ENCODE measurements around the gene CFAP97D1. TPM values are rescaled to one million over a fixed set of nuclear protein-coding genes. Genes with fewer than 3 reads are reported as not detected.
A peak's percentile ranks its signal among the peaks of the same experiment; 100 is the strongest.

The CFAP97D1 gene
- total RNA-seq, 1 donor from 2014 or later = not detected

DNA sequence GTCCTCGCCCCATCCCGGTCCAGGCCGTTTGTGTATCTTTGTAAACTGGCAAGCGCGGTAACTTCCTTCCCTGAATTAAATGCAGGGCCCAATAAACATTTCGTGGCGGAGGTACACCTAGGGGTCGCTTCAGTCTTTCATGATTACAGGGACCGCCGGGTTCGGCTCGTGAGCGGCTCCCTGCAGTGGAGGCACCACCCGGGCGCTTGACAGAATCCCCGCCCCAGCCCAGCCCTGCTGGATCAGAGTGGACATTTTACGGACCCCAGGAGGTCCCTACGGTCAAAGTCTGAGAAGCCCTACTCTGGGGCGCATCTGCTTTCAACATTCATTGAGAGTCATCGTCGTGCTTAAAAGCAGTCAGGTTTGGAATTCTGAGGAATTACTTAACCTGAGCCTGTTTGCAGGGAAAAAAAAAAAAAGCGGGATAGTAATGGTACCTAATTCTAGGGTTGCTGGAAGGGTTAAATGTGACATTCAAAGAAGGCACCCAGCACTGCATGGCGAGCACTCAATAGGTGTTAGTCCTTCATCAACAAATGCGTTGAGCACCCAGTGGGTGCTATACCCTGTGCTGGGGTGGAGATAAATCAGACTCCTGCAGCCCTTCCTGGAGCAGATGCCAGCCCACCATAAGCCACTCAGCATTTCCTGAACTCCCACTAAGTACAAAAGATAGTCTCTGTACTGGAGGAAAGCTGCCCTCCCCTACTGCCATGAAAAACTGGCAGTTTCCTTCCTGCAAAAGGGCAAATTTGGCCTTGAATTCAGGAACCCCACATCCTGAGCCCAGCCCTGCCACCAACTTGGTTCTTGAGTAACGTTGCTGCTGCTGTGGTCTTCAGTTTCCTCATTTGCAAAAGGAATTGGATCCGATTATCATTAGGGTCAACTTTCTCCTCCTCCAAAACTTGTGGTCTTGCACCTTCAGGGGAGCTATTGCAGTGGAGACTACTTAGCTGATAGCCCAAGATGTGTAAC is 800 bp upstream of the CFAP97D1 start:
- Histone ChIP-seq H3K27me3 (no peaks in the 10 kb centered on the region), H3K4me1 (peaks cover 40% of the 10 kb centered on the region), H3K9me3 (no peaks in the 10 kb centered on the region), H3K27ac (peak overlapping the region; percentile 100), H3K36me3 (peaks cover 4% of the 10 kb centered on the region), H3K4me3 (peak overlapping the region; percentile 99)
- TF ChIP-seq, protein P1, sequence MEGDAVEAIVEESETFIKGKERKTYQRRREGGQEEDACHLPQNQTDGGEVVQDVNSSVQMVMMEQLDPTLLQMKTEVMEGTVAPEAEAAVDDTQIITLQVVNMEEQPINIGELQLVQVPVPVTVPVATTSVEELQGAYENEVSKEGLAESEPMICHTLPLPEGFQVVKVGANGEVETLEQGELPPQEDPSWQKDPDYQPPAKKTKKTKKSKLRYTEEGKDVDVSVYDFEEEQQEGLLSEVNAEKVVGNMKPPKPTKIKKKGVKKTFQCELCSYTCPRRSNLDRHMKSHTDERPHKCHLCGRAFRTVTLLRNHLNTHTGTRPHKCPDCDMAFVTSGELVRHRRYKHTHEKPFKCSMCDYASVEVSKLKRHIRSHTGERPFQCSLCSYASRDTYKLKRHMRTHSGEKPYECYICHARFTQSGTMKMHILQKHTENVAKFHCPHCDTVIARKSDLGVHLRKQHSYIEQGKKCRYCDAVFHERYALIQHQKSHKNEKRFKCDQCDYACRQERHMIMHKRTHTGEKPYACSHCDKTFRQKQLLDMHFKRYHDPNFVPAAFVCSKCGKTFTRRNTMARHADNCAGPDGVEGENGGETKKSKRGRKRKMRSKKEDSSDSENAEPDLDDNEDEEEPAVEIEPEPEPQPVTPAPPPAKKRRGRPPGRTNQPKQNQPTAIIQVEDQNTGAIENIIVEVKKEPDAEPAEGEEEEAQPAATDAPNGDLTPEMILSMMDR (IDR thresholded peaks at IDR 0.05) = no peak
- intact Hi-C loops (cut with DNase I) = loop anchor here (10.0 kb wide), 1 partner anchor 65 kb away; the partner anchor contains the start of gene CD300LG
- DNase-seq (no peak), ATAC-seq (peak; percentile 11)

DNA sequence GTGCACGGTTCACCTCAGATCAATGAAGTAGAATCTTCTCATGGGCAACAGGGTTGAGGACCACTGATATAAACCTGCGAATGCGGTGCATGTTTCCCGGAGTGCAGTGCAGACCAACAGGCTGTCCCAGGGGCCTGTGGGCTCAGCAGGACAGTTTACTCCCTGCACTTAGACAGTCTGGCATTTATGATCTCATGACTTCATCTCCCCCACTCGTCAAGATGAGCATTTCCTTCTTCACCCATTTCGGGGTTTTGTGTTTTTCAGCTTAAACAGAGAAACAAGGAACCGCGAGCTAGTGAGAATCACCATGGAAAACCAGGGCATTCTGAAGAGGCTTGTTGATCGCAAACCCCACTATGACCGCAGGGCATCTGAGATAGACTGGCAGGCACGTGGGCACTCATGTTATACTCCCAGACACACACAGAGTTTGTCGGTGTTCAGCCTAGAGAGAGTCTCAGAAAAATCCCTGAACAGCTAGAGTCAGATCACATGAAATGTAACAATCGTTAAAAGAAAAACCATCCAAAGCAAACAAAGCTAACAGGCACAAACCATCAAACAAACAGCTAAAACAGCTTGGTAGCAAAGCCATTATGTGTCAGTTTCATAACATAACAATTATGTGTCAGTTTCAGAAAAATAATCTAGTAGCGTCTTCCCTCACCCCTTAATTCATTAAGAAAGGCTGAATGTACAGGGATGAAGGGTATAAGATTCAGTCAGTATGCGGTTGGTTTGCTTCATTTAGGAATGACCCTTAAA is 2.9 kb downstream of the CFAP97D1 start:
- Histone ChIP-seq H3K9me3 (no peaks in the 10 kb centered on the region), H3K27ac (no peak overlapping the region), H3K36me3 (no peaks in the 10 kb centered on the region), H3K4me1 (peaks cover 12% of the 10 kb centered on the region), H3K4me3 (no peak overlapping the region), H3K27me3 (no peaks in the 10 kb centered on the region)
- TF ChIP-seq, protein P1 (IDR thresholded peaks at IDR 0.05) = no peak
- DNase-seq (no peak), ATAC-seq (no peak)
- intact Hi-C loops (cut with DNase I) = loop anchor here (10.0 kb wide), 1 partner anchor 62 kb away; the partner anchor contains the start of gene CD300LG

DNA sequence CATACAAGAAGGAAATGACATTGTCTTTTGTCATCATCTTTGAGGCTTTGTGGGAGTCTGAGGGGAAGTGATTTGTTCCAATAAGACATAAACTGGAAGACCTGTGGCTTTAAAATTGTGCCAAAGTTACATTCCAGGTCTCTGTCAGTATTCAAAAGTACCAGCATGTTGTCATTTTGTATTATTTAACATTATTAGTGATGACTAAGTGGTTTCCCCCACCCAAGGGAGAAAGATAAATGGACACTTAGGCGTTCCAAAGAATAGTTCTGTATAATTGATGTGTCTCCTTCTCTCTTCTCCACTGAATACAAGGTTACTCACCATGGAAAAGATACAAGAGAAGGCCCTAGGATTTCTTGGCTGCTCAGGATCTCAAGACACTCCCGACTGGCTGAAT is 3.8 kb downstream of the CFAP97D1 start:
- H3K36me3 ChIP-seq = no peaks in the 10 kb centered on the region
- no peak for DNase-seq
- H3K27me3 ChIP-seq = no peaks in the 10 kb centered on the region
- no peak for ATAC-seq
- no peaks in the 10 kb centered on the region for H3K9me3 ChIP-seq
- TF ChIP-seq, protein P1 (IDR thresholded peaks at IDR 0.05) = no peak
- peaks cover 12% of the 10 kb centered on the region for H3K4me1 ChIP-seq
- intact Hi-C loops (cut with DNase I) = loop anchor here (10.0 kb wide), 1 partner anchor 61 kb away; the partner anchor contains the start of gene CD300LG
- no peak overlapping the region for H3K4me3 ChIP-seq
- H3K27ac ChIP-seq = no peak overlapping the region

DNA sequence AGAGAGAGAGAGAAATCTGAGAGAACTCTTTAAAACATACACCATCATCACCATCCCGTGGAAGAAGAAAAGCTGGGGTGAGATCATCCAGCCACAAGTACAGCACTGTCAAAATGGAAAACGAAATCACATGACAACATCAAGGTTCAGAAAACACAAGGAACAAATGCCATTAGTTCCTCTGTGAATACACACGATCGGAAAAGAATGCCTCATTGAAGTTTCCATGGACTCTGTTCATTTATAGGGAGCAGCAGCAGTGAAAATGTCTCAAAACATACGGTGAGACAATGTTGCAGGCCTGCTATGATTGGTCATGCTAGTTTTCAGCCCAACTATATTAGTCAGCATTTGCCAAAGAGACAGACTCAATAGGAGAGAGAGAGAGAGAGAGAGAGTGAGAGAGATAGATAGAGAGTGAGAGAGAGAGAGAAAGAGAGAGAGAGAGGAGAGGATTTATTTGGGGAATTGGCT is 4.4 kb downstream of the CFAP97D1 start:
- H3K9me3 ChIP-seq = no peaks in the 10 kb centered on the region
- no peak overlapping the region for H3K4me3 ChIP-seq
- no peaks in the 10 kb centered on the region for H3K36me3 ChIP-seq
- H3K27ac ChIP-seq = no peak overlapping the region
- ATAC-seq = no peak
- intact Hi-C loops (cut with DNase I) = loop anchor here (10.0 kb wide), 1 partner anchor 60 kb away; the partner anchor contains the start of gene CD300LG
- TF ChIP-seq, protein P1 (IDR thresholded peaks at IDR 0.05) = no peak
- H3K4me1 ChIP-seq = peaks cover 6% of the 10 kb centered on the region
- DNase-seq = no peak
- no peaks in the 10 kb centered on the region for H3K27me3 ChIP-seq

DNA sequence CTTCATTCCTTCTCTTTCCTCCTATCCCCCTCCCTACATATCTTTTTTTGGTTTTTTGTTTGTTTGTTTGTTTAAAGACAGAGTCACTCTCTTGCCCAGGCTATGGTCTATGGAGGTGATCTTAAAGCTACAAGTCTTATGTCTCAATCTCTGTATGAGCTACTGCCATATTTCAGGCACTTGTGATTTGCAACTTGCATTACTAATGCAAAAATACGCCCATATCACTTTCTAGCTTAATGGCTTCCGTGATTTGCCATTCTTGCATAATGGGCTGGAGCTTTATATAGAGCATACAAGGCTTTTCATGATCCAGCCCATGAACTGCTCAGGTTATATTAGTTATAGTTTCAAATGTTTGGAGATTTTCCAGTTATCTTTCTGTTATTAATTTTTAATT is 7.5 kb downstream of the CFAP97D1 start:
- H3K27ac ChIP-seq = no peak overlapping the region
- no peaks in the 10 kb centered on the region for H3K27me3 ChIP-seq
- intact Hi-C loops (cut with DNase I) = loop anchor here (10.0 kb wide), 1 partner anchor 57 kb away; the partner anchor contains the start of gene CD300LG
- DNase-seq (no peak), ATAC-seq (no peak)
- H3K36me3 ChIP-seq = no peaks in the 10 kb centered on the region
- H3K4me3 ChIP-seq = no peak overlapping the region
- H3K9me3 ChIP-seq = no peaks in the 10 kb centered on the region
- TF ChIP-seq, protein P1 (IDR thresholded peaks at IDR 0.05) = no peak
- no peaks in the 10 kb centered on the region for H3K4me1 ChIP-seq
